Muscle of arm (tissue), 12 donors: ENCODE results near the gene MUC12. TPM values are rescaled to one million over a fixed set of nuclear protein-coding genes. Genes with fewer than 3 reads are reported as not detected.
"Not testable (repeated sequence)": the region's sequence is repeated elsewhere in the genome, so short reads cannot be mapped to it uniquely, and the experiment has no call there.

Experiments used
- DNase-seq: peaks from one replicate; pipeline ENCODE4 v3.0.0-alpha.2; 2013
- polyA plus RNA-seq, 12 donors: library from polyadenylated mRNA; unstranded; fragments of 120-200 nt; gene quantifications; one replicate each; pipeline ENCODE4 v1.2.1, GENCODE V29; 2013; ENCODE audit not compliant: insufficient read length in 12 of 12

The MUC12 gene
- polyA plus RNA-seq, 12 donors: 0.22 to 17.3 (median 0.81) TPM; not detected in 2

DNA sequence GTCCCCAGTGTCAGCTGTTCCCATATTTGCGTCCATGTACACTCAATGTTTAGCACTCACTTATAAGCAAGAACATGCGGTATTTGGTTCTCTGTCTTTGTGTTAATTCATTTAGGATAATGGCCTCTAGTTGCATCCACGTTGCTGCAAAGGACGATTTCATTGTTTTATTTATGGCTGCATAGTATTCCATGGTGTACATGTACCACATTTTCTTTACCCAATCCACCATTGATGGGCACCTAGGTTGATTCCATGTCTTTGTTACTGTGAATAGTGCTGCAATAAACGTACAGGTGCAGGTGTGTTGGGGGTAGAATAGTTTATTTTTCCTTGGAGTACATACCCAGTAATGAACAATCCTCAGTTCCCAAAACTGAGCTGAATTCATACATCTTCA lies 91.6 kb downstream of the MUC12 start:
- DNase-seq: no peak

DNA sequence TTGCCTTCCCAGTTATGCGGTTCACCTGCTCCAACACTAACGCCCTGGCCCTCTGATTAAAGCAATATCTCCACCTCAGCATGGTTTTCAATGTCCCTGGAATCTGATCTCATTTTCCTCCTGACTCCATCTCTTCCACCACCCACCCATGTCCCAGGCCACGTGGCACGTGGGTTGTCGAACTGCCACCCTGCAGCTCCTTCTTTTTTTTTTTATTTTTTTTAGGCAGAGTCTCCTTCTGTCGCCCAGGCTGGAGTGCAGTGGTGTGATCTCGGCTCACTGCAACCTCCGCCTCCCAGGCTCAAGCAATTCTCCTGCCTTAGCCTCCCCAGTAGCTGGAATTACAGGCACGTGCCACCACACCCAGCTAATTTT lies 94.8 kb downstream of the MUC12 start:
- not testable (repeated sequence) for DNase-seq

DNA sequence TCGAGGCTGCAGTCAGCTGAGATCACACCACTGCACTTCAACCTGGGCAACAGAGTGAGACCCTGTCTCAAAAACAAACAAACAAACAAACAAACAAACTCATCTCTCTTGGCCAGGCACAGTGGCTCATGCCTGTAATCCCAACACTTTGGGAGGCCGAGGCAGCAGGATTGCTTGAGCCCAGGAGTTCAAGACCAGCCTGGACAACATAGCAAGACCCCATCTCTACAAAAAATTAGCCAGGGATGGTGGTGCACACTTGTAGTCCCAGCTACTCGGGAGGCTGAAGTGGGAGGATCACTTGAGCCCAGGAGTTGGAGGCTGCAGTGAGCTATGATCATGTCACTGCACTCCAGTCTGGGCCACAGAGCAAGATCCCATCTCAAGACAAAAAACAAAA lies 95.8 kb downstream of the MUC12 start:
- DNase-seq: not testable (repeated sequence)

DNA sequence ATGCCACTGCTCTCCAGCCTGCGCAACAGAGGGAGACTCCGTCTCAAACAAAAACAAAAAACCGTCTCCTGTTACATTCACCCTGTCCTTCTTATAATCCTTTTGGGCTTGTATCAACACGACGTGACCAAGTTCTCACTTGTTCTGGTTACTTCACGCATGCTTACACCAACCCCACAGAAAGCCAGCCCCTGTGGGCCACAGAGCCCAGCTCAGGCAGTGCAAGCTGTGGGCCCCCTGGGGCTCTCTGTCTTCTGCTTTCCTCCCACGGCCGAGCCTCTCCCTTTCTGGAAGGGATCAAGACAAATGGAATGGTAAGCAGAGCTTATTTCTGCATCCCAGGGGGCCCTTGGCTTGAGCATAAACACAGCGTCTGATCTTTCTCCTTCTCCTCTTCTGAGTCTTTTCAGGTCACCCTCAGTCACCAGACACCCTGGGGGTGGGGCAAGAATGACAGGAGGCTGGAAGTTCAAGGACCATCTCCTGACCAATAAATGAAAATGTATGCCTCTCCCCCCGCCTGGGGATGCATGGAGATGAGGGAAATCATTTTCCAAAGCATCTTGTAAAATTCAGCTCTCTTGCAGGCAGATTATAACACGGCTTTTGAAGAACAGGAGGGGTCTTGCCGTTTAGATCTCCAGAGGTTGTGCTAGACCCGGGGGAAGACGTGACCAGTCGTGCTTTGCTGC lies 96.9 kb downstream of the MUC12 start:
- no peak for DNase-seq

DNA sequence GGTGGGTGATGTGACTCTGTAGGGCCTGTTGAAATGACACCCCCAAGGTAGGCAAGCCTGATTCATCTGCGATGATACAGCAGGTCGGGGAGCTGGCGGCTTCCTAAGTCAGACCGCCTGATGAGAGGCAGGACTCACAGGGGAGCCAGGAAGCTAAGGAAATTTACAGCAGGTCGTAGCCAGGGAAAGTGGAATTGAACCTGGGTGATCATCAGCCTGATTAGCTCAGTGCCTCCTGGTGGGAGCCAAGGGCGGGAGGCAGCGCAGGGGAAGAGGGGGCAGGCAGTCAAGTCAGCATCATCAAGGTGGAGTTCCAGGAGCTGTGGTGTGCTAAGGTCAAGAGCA lies 97.4 kb downstream of the MUC12 start:
- DNase-seq: no peak

DNA sequence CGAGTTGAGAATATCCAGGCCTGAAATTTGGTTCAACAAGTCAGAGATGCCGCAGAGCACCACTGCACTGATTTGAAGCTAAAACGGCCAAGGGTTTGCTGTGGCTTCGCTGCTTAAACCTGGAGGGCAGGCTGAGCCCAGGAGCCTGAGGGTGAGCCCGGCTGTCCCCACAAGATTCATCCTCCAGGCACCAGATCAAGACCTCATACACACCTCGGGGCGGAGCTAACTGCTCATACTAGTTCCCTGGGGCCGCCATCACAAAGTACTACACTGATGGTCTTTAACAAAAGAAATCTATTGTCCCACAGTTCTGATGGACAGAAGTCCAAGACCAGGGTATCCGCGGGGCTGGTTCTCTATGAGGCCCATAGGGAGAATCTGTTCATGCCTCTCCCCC lies 99.0 kb downstream of the MUC12 start:
- no peak for DNase-seq

Other genes starting within 250 kb of the MUC12 start
- gene EPO, start 249.1 kb upstream of the MUC12 start, polyA plus RNA-seq: under 1 TPM in 3 of 12 donors, not detected in 9; 0.13 to 0.28 (median 0.21) TPM
- gene ZAN, start 236.0 kb upstream of the MUC12 start, polyA plus RNA-seq: under 1 TPM in 1 of 12 donors, not detected in 11; 0.03 TPM
- 10 to 100 TPM in 11 of 12 donors, not detected in 1; 31.1 to 74.0 (median 46.4) TPM for gene EPHB4, start 142.0 kb upstream of the MUC12 start, polyA plus RNA-seq
- 10 to 100 TPM in 11 of 12 donors, not detected in 1; 11.7 to 38.3 (median 16.3) TPM for gene SLC12A9, start 116.9 kb upstream of the MUC12 start, polyA plus RNA-seq
- gene TRIP6, start 102.2 kb upstream of the MUC12 start, polyA plus RNA-seq: 10 to 100 TPM in 11 of 12 donors, not detected in 1; 26.9 to 72.6 (median 38.8) TPM
- 100 to 1,000 TPM in 5 of 12 donors, 10 to 100 TPM in 6, not detected in 1; 72.6 to 153 (median 96.4) TPM for gene SRRT, start 94.5 kb upstream of the MUC12 start, polyA plus RNA-seq
- 1 to 10 TPM in 10 of 12 donors, not detected in 2; 1.4 to 3.4 (median 2.0) TPM for gene UFSP1, start 79.8 kb upstream of the MUC12 start, polyA plus RNA-seq
- gene ACHE, start 73.7 kb upstream of the MUC12 start, polyA plus RNA-seq: 100 to 1,000 TPM in 2 of 12 donors, 10 to 100 TPM in 9, not detected in 1; 18.9 to 126 (median 70.5) TPM
- gene MUC3A, start 20.0 kb upstream of the MUC12 start, polyA plus RNA-seq: 10 to 100 TPM in 1 of 12 donors, under 1 TPM in 10, not detected in 1; 0.07 to 21.8 (median 0.25) TPM
- 10 to 100 TPM in 1 of 12 donors, under 1 TPM in 1, not detected in 10; 0.19 to 13.8 TPM for gene MUC17, start 50.5 kb downstream of the MUC12 start, polyA plus RNA-seq
- gene TRIM56, start 115.9 kb downstream of the MUC12 start, polyA plus RNA-seq: 10 to 100 TPM in 4 of 12 donors, 1 to 10 TPM in 7, not detected in 1; 7.0 to 18.5 (median 8.9) TPM
- gene SERPINE1, start 157.5 kb downstream of the MUC12 start, polyA plus RNA-seq: 1 to 10 TPM in 11 of 12 donors, not detected in 1; 1.7 to 10.0 (median 3.0) TPM
- 10 to 100 TPM in 11 of 12 donors, not detected in 1; 17.8 to 36.0 (median 20.6) TPM for gene AP1S1, start 184.9 kb downstream of the MUC12 start, polyA plus RNA-seq
- gene VGF, start 196.0 kb downstream of the MUC12 start, polyA plus RNA-seq: not detected
- under 1 TPM in 2 of 12 donors, not detected in 10; 0.11 to 0.15 TPM for gene NAT16, start 210.7 kb downstream of the MUC12 start, polyA plus RNA-seq
- gene MOGAT3, start 231.5 kb downstream of the MUC12 start, polyA plus RNA-seq: 10 to 100 TPM in 1 of 12 donors, under 1 TPM in 4, not detected in 7; 0.08 to 31.6 (median 0.15) TPM
- gene PLOD3, start 248.0 kb downstream of the MUC12 start, polyA plus RNA-seq: 10 to 100 TPM in 11 of 12 donors, not detected in 1; 31.9 to 73.4 (median 47.2) TPM
- 10 to 100 TPM in 11 of 12 donors, not detected in 1; 21.4 to 46.7 (median 39.1) TPM for gene ZNHIT1, start 248.6 kb downstream of the MUC12 start, polyA plus RNA-seq